OCI-M1 (cell line): ENCODE measurements around the gene TRIM15.
A peak's percentile ranks its signal among the peaks of the same experiment; 100 is the strongest.

Experiments used
- DNase-seq: peaks from one replicate; lab custom pipeline; 2025; lab: John Stamatoyannopoulos, UW

The TRIM15 gene

DNA sequence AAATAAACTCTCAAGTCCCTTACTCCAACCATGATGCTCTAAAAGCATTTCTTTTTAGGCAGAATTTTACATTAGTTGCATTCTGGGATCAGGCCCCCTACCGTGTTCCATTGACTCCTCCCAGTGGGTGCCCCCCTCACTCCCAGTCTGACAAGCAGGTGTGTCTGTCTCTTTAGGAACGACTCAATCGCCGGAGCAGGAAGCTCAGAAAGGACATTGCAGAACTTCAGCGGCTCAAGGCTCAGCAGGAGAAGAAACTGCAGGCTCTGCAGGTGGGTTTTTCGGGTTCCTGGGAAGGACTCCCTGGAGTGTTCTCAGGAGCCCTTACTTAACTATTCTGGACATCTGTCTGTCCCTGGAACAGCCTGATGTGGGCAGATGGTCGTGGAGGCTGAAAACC lies 17.5 kb upstream of the TRIM15 start:
- DNase-seq: no peak

- DNase-seq: no peak
Observed at GRCh38 chr6:30147096-30147495, 16.2 kb upstream of the TRIM15 start.

DNA sequence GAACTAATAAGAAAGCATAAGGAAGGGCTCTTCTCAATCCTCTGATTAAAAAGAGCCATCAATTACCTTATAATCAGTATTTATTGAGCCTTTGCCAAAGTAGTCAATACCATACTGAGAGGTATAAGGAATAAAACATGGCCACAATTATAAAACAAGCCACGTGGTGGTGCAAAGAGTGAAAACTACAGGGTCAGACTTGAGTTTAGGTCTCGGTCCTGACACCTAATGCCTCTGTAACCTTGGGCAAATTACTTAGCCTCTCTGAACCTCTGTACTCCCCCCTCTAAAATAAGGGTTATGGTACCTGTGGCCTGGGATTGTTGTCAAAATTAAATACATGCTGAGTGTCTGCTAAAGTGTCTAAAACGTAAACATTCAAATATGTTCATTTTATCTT lies 14.1 kb upstream of the TRIM15 start:
- peak; percentile 35 for DNase-seq

DNA sequence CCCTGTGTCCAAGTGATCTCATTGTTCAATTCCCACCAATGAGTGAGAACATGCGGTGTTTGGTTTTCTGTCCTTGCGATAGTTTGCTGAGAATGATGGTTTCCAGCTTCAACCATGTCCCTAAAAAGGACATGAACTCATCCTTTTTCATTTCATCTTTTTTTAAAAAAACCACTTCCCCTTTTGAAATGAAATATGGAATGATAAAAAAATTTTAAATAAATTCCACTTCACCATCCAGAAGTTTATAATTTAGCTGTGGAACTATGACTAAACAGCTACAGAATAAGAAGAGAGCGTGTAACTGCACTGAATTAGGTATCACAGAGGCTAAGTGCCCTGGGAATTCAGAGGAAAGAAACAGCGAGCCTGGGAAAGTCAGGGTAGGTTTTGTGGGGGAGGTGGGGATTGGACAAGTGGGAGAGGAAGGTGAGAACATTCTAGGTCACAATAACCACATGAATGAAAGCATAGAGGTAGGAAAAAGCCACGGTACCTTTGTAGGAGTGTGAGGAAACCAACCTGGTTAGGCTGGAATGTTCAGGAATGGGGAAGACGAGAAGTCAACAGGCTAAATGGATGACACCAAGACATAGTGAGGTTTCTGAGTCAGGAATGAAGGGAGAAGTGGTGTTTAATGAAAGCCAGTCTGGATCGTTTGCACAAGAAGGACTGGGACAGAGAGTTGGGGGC lies 13.3 kb upstream of the TRIM15 start:
- peak; percentile 38 for DNase-seq

DNA sequence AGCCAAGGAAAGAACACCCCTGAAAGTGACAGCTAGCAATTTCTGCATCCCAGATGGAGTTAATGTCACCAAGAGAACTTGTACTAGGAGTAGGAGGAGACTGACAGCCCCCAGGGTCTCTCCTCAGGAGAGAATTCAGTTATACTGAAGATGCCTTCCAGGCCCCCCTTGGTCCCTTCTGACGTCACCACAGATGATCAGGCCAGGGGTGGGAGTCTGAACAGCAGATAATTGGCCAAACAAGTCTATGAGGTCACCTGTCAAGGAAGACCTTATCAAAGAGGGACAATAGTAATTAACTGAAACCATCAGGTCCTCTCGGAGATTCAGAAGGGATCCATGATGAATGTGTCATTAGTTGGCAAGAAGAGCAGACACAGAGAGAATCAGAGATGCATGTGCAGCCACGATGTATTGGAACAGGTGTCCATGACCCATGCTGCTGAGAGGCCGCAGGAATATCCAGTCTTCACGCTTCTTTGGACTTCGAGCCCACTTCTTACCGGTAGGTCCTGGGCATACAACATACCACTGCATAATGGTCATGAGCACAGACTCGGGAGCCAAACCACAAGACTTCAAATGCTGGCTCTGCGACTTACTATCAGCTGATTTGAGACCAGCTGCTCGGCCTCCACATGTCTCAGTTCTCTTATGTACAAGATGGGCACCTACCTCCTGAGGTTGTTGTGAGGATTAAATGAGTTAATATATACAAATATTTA lies 12.5 kb upstream of the TRIM15 start:
- no peak for DNase-seq

DNA sequence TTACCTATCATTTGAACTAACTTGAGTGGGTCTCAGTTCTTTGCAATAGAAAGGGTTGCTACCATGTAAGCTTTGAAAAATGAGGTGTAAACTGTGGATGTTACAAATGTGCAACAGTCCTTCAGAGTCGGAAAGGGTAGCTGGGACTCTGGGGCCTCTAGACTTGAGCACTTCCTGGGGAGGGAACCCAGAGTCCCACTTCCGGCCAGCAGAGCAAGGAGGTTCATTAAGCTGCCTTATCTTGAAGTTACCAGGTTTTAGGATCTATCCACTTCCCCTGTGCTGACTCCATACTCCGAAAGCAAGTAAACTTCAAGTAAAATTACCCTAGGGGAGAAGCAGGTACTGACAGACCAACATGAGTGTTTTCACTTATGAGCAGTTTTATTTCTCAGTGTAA lies 11.8 kb upstream of the TRIM15 start:
- peak; percentile 90 for DNase-seq

- peak; percentile 68 for DNase-seq
Observed at GRCh38 chr6:30152016-30152673, 11.2 kb upstream of the TRIM15 start.

- DNase-seq: no peak
Observed at GRCh38 chr6:30152910-30153610, 10.3 kb upstream of the TRIM15 start.

GRCh38 chr6:30154061-30154460 lies 9.3 kb upstream of the TRIM15 start:
- DNase-seq: no peak

GRCh38 chr6:30154709-30155519 lies 8.4 kb upstream of the TRIM15 start:
- no peak for DNase-seq

DNA sequence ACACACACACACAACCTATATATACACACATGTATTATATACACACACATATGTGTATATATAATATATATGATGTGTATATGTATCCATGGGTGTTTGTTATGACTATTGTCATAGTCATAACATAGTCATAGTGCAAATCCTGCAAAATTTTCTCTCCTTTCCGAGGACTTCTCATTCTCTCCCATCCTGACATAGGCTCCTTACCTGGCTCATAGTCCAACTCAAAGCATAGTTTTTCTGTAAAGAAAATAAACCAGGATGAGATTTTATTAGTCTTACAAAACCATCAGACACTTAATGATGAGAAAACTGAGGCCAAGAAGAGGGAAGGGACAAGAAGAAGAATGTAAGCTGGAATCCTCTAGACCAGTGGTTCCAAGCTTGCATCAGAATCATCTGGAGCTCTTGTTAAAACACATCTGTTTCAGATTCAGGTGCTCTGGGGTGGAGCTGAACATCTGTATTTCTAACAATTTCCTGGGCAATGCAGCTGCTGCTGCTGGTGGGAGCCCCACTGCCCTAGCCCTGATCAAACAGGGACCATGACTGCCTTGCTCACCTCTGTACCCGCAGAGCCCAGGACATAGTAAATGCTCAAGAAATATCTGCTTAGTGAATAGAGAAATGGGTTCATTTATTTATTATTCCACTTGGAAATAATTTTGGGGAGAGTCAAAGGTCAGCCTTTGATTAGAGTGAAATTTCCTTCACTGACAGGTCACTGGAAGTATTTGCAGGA lies 7.7 kb upstream of the TRIM15 start:
- DNase-seq: no peak

DNA sequence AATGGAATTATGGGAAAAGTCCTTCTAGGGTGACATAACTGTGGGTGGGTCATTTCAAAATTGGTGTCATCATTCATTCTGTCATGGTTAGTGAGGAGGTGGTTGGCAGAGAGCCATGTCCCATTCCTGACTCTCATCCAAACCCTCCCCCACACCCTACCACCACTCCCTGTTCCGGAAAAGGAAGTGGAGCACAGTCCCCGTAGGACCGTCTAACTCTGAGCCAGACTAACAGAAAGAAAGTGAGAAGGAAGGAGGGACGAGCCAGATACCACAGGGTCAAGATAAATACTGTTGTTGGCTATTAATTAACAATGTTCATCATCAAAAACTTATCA lies 7.1 kb upstream of the TRIM15 start:
- DNase-seq: peak; percentile 75

- no peak for DNase-seq
Observed at GRCh38 chr6:30156774-30157173, 6.6 kb upstream of the TRIM15 start.

DNA sequence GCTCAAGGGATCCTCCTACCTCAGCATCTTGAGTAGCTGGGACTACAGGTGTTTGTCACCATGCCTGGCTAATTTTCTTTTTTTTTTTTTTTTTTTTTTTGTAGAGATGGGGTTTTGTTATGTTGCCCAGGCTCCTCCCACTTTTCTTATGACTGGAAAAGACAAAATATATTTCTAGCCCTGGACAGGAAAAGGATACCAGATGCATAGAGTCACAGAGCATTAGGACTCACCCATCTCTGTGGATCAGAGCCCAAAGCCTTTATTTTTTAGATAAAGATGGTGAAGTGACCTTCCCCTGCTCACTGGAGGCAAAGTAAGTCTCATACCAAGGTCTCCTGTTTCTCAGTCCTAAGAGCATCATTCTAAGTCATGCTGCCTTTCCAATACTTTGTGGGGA lies 5.8 kb upstream of the TRIM15 start:
- DNase-seq: no peak

GRCh38 chr6:30157999-30158398 lies 5.3 kb upstream of the TRIM15 start:
- no peak for DNase-seq

DNA sequence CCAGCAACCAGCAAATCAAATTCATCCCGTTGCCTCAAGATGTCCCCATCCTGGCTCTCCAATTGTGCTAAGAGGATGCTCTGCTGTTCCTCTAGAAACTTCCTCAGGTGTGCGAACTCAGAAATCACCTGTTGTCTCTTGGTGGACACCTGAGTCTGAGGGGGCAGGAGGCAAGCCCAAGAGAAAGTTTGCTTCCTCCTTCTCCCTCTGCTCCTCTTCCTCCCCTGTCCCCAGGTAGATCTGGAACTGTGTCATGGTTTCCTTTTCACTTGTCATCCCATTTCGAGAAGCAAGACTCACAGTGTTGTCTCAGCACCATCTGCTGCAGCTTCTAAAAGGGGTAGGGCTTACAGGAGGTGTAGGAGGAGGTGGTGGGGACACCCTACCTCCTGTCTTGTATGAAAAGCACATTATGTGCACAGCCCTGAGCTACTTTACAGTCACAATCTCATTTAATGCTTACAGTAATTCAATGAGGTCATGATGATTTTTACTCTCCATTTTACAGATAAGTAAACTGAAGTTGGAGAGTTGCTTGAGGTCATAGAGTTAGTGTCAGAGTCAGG lies 4.8 kb upstream of the TRIM15 start:
- DNase-seq: no peak

GRCh38 chr6:30160008-30160784 lies 3.1 kb upstream of the TRIM15 start:
- DNase-seq: no peak

GRCh38 chr6:30160785-30161531 lies 2.4 kb upstream of the TRIM15 start, which contains the start of gene TRIM10:
TSS of gene TRIM10 (minus strand) at chr6:30161211. CDS start at chr6:30160858, 353 bp downstream.
- DNase-seq: peak; percentile 45
